MG63 (cell line): Measurements from ENCODE around the gene SAP30L. TPM values are rescaled to one million over a fixed set of nuclear protein-coding genes. Genes with fewer than 3 reads are reported as not detected.
A peak's percentile ranks its signal among the peaks of the same experiment; 100 is the strongest.

Experiments
- DNase-seq: peaks from one replicate; pipeline ENCODE4 v3.0.0-alpha.2; 2020
- H3K27me3 ChIP-seq: fragments of 250-450 bp; sonication (Bioruptor Pico); 2 replicates; pipeline ENCODE4 v1.5.1; 2020; ENCODE audit warnings: mild to moderate bottlenecking, moderate library complexity
- H3K36me3 ChIP-seq: fragments of 250-450 bp; sonication (Bioruptor Pico); 2 replicates; pipeline ENCODE4 v1.5.1; 2020; ENCODE audit warnings: mild to moderate bottlenecking, moderate library complexity
- H3K4me3 ChIP-seq: fragments of 250-450 bp; sonication (Bioruptor Pico); 2 replicates; pipeline ENCODE4 v1.5.1; 2020; ENCODE audit warnings: mild to moderate bottlenecking, moderate library complexity
- H3K9me3 ChIP-seq: fragments of 250-450 bp; sonication (Bioruptor Pico); 2 replicates; pipeline ENCODE4 v1.5.1; 2020; ENCODE audit warnings: mild to moderate bottlenecking, moderate library complexity
- total RNA-seq: library from RNA; depleted of rRNA; stranded (reverse); fragments of >200 nt; shearing (Covaris generic); gene quantifications from 2 replicates; pipeline ENCODE4 v1.2.3, GENCODE V29; 2014; ENCODE audit warnings: low replicate concordance

Gene SAP30L
- total RNA-seq, 1 experiment from 2014 or later: 39.2 TPM

DNA sequence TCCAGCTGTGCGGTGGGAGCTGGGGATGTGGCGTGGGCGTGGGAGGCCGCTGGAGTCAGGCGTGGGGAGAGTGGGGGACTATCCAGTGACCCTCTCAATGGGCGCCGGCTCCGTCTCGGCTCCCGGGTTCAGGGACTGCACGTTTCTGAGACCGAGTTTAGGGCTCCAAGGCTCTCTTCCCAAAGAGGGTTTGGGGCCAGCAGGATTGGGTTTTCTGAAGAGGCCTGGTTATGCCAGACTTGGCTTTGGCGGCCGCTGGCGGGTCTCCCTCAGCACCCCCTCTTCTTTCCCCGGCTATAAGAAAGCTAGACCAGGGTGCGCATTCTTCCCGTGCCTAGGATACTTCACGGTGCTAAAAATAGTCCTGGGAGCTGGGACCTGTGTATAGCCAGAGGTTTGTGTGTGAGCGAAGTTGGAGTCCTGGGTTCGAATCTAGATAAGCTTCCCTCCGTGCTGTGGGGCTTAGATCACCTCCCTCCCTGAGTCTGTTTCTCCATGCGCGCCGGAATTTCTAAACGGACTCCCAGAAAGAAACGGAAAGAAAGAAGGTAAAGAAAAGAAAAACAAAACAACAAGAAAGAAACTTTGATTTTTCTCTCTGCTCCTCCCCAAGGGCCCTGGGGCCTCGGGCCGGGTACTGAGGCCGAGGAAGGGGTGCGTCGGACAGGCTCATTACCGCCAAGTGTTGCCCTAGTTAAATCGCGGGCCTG lies 27.2 kb downstream of the SAP30L start:
- Histone ChIP-seq H3K27me3 (peaks cover 7% of the 10 kb centered on the region), H3K9me3 (no peaks in the 10 kb centered on the region; the same call in 1 of the 2 replicates), H3K36me3 (peaks cover 5% of the 10 kb centered on the region; the same call in 1 of the 2 replicates), H3K4me3 (no peak overlapping the region)
- DNase-seq: no peak

DNA sequence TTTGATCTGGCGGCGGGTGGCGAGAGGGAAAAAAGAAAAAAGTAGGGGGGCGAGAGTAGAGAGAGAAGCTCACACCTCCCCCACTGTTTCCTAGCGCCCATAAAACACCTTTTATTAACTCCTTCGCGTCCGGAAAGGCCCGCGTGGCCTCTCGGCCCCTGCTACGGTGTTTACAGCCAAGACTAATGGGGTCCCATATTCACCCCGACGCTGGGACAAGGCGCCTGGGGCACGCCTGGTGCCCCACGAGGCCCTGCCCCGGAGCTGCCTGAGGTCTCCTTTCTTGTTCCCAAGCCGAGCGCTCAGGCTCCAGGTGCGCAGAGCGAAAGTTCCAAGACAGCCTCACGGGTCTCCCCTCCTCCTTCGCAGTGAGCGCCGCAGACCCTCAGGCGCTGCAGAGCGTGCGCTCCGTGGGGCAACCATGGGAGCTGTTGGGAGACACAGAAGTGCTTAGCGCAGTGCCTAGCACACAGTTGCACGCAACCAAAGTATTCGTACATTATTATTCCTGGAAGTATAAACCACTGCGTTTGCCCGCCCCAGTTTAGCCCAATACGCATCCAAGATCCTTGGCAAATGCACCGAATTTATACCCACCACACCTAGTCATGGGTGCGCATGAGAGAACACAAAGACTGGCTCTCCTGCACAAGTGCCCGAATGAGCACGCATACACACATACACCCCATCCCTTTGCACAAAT lies 27.9 kb downstream of the SAP30L start:
- Histone ChIP-seq H3K9me3 (no peaks in the 10 kb centered on the region; the same call in 1 of the 2 replicates), H3K4me3 (no peak overlapping the region), H3K36me3 (peaks cover 5% of the 10 kb centered on the region; the same call in 1 of the 2 replicates), H3K27me3 (peaks cover 7% of the 10 kb centered on the region)
- DNase-seq: no peak

DNA sequence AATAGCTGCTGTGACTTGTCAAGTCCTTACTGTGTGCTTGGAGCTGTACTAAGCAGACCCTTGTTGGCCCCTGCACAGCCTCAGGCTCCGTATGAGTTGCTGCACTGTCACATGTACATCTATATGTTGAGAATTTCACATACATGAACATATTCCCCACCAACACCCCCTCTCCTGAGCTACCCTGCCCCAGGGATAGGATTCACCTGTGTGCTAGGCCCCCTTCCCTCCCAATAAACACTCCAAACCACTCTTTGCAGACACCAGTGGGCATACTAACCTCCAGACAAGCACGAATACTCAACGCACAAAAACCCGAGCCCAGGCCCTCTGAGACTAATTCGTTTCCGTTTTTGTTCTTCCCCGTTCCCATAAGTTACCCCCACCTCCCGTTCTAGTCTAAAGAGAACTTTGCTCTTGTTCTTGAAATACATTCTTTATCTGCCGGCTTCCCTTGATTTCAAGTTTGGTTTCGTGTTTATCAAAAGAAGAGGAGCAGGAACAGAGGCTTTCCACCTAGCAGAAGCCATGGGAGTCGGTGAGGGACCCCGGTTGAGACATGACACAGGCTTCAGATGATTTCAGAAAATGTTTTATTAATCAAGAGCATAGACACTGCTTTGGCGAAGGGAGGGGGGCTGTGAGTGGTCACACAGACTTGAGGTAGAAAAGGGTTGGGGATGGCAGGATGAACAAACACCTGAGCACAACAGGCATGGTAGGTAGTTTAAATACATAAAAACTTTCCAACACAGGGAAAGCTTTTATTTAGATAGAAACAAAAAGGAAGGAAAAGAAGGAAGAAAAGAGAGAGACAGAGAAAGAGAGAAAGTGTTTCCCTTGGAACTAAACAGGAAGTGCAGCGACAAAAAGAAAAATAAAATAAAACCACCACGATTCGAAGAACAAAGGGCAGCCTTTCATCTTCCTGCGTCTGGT lies 28.9 kb downstream of the SAP30L start:
- Histone ChIP-seq H3K4me3 (no peak overlapping the region), H3K9me3 (no peaks in the 10 kb centered on the region; the same call in 1 of the 2 replicates), H3K36me3 (peaks cover 5% of the 10 kb centered on the region; the same call in 1 of the 2 replicates), H3K27me3 (peaks cover 7% of the 10 kb centered on the region)
- no peak for DNase-seq

DNA sequence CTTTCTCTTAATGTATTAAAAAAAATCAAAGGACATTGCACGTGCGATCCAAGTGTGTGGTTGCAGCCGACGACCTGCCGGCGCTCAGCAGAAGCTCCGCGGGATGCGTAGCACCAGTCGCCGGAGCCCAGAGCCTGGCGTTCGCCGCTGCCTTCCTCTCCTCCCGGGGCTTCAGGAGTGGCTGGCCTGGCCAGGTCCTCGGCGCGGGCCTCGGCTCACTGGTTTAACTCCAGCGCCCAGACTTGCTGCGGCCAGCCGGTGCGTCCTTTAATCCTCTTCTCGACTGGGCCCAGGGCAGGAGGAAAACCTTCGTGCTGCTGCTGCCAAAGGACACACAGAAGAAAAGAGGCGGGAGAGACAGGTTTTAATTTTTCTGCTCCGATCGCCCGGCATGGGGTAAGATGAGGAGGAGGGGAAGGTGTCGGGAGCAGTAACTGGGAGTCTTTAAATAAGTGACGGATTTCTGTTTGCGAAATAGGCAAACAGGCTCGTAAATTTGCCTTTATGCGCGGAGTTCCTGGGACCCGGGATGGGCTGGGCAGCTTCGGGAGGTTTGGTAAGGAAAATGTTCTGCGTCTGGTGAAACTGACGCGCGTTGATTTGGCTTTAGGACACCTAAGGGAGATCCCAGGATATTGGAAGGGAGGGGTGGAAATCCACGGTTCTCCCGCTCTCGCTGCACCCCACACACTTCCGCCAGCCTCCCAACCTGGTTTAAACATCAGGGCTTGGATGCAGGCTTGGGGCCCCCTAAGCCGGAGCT lies 30.0 kb downstream of the SAP30L start:
- H3K36me3 ChIP-seq: peaks cover 5% of the 10 kb centered on the region; the same call in 1 of the 2 replicates

DNA sequence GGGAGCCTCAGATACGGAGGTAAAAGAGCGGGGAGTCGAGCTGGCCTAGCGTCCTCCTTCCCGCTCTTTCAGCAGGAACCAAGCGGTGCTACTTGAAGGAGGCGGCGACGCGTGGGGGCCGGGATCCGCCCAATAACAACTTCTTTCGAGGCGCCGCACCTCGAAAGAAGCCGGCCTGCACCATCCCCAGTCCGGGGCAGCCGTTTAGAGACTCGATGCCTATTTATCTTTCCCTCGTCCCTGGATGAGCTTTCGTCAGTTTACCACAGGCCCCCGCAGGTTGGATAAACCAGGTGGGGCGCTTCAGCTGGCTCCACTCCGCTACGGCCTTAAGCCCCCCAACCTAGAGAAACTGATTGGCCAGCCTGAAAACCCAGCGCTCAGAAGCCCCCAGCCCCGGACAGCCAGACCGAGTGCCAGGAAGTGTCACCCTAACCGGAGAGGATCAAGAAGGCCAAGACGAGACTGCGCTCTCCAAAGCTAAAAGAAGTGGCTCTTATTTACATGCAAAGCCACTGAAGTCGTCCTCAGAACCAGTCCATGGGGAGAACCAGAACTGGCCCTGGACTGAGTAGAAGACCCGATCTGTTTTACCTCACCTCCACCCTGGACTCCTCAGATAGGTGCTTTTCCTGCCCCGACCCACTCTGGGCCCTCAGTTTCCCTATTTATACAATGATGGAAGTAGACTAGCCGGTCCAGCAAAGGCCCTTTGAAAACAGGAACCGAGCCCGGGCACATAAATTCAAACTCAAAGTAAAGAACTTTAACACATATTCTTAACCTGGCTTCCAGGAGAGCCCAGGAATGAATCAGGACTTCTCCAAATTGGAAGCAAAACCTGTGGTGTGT lies 30.8 kb downstream of the SAP30L start:
- H3K36me3 ChIP-seq: peaks cover 5% of the 10 kb centered on the region; the same call in 1 of the 2 replicates
- no peaks in the 10 kb centered on the region for H3K27me3 ChIP-seq
- peak overlapping the region; percentile 65 for H3K4me3 ChIP-seq
- DNase-seq: peak; percentile 37
- no peaks in the 10 kb centered on the region; the same call in 1 of the 2 replicates for H3K9me3 ChIP-seq

More for the DNA sequence above, 30.0 kb downstream of the SAP30L start:
- Histone ChIP-seq H3K9me3 (no peaks in the 10 kb centered on the region; the same call in 1 of the 2 replicates), H3K4me3 (peak overlapping the region; percentile 65), H3K27me3 (peaks cover 3% of the 10 kb centered on the region)
- peak; percentile 26 for DNase-seq

DNA sequence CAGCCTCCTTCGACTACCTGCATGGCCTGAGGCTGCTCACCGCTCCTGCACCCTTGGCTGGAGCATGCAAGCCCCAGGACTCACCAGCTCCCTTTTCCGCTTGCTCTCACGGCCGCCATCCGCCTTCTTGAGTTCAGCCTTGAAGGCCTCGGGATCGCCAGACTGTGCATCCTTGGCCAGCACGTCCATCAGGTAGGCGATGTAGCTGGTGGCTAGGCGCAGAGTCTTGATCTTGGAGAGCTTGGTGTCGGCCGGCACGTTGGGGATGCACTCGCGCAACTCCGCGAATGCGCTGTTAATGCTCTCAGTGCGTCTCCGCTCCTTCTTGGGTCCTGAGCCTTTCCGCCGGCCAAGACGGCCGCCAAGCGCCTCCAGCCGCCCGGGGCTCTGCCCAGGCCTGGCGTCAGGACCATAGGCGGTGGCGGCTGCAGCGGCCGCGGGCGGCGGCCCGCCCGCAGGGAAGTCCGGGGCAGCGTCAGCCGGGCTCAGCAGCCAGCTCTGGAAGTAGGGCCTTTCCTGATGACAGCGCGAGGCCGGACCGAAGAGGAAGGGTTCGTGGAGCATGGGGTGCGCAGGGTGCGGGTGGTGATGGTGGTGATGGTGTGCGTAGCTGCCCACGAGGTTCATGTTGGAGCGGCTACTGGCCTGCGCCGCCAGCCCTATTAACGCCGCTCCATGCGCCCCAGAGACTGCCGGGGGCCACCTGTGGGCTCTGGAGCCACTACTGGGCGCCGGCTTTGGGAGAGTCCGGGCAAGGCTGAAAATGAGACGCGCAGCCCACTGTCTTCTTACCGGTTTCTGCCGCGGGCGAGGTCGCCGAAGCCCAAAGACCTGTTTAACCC lies 31.8 kb downstream of the SAP30L start:
- H3K4me3 ChIP-seq: peak overlapping the region; percentile 65
- no peaks in the 10 kb centered on the region; the same call in 1 of the 2 replicates for H3K9me3 ChIP-seq
- no peaks in the 10 kb centered on the region for H3K27me3 ChIP-seq
- peak; percentile 72 for DNase-seq
- peaks cover 5% of the 10 kb centered on the region; the same call in 1 of the 2 replicates for H3K36me3 ChIP-seq

DNA sequence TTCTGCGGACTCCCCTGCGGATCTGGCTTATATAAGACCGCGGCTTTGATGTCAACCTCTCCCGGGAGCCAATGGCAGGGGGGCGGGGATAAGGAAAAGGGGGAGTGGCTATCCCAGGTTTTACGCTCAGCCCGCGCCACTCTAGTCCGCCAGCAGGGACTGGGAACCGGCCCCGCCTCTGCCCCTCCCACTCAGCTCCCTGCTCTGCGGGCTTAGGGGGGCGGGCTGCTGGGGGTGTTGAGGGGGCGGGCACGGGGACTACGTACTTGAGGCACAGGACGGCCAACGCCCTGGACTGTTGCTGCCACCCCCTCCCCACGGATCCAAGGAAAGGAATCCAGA lies 32.4 kb downstream of the SAP30L start, which contains the start of gene HAND1:
TSS of gene HAND1 (minus strand) at position 4 of the 342 bp plus-strand sequence. CDS start 219 bp downstream, outside the sequence.
- peak within 1 kb of the TSS; percentile 65 for H3K4me3 ChIP-seq
- DNase-seq: peak; percentile 89
- peaks cover 5% of the 10 kb centered on the region; the same call in 1 of the 2 replicates for H3K36me3 ChIP-seq
- no peaks in the 10 kb centered on the region; the same call in 1 of the 2 replicates for H3K9me3 ChIP-seq
- no peaks in the 10 kb centered on the region for H3K27me3 ChIP-seq

DNA sequence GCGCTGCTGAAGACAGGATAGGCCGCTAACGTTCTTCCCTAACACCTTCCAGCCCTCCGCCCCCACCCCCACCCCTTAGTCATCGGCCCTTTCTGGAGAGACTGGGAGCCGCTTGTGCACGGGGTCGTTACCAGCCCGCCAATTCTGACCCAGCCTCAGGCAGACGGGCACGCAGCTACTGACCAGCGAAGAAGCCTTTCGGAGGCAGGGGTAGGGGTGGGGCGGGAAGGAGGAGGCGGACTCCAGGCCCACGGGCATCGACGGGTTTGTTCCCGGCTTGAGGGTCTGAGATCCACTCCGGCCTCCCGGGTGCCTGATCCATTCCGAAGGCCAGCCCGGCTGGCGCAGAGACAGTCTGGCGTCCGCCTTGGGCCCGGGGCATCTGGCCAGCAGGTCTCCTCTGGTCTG lies 33.0 kb downstream of the SAP30L start:
- H3K27me3 ChIP-seq: 0 out of 2 replicates have a peak, but pooled peaks cover 1% of the 10 kb centered on the region
- no peak for DNase-seq
- H3K9me3 ChIP-seq: no peaks in the 10 kb centered on the region; the same call in 1 of the 2 replicates
- H3K36me3 ChIP-seq: peaks cover 5% of the 10 kb centered on the region; the same call in 1 of the 2 replicates
- H3K4me3 ChIP-seq: no peak overlapping the region; the same call in 1 of the 2 replicates

DNA sequence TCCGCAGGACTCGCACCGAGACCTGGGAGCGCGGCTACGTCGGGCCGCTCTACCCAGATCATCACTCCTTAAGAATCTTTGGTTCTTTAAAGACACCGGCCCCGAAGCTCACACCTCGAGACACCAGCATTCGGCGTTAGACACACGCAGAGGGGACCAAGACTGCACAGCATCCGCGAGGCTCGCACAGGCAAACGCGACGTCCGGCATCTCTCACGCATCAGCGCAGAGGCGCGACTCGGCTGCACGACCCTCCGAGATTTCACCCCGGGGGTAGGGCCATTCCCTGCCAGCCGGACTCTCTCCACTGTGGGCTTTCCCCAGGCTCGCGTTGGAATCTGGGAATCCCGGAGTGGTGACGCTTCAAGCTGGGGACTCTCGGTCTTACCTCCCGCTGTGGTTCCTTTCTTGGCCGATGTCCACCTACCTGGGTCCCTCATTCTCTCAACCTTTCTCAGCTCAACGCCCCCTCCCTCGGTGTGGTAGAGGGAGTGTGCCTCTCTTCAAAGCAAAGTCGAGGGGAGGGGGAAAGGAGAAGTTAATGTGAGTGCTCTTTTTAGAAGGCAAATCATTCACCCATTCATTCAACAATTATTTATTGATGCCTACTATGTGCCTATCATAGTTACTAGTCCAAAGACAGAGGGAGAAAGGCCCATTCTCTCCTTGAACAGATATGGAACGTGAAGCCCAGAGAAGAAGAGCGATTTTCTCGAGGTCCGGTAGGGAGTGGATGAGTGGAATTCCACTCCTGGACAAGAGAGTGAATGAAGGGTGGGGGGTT lies 33.6 kb downstream of the SAP30L start:
- Histone ChIP-seq H3K4me3 (no peak overlapping the region), H3K27me3 (peaks cover 7% of the 10 kb centered on the region; the same call in 1 of the 2 replicates), H3K36me3 (peaks cover 5% of the 10 kb centered on the region; the same call in 1 of the 2 replicates), H3K9me3 (no peaks in the 10 kb centered on the region; the same call in 1 of the 2 replicates)
- no peak for DNase-seq

DNA sequence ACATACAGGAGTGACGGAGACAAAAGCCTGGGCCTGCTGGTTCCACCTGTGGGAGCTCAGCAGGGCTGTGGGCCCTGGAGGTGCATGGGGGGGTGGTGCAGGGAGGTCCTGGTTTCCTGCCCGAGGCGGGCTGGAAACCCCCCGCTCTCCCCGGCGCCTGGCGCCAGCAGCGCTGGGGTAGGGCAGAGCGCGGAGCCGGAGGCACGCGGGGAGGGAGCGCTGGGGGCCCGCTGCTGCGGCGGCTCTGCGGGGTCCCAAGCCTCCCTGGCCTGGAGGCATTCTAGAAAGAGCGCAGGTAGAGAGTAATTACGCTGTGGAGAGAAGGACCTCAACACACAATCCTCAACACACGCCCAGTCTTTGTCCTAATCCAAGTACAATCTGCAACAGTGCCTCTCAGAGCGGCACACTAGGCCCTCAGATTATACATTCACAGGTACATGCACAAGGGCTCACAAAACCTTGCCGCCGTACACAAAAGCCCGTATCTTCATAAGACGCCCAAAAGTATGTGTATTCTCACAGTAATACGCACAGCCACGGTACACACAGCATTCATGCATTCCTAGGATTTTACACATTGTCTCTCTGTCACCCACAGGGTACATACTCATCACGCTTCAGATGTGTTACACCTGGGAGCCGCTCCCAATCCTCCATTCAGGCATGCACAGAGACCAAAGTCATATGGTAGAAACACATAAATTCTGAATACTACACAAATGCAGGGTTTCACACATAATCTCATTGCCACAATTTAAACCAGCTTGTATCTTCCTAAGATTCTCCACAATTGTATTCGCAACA lies 34.4 kb downstream of the SAP30L start:
- peaks cover 1% of the 10 kb centered on the region; the same call in 1 of the 2 replicates for H3K36me3 ChIP-seq
- no peak for DNase-seq
- H3K27me3 ChIP-seq: peaks cover 14% of the 10 kb centered on the region; the same call in 1 of the 2 replicates
- no peaks in the 10 kb centered on the region for H3K9me3 ChIP-seq
- H3K4me3 ChIP-seq: no peak overlapping the region

DNA sequence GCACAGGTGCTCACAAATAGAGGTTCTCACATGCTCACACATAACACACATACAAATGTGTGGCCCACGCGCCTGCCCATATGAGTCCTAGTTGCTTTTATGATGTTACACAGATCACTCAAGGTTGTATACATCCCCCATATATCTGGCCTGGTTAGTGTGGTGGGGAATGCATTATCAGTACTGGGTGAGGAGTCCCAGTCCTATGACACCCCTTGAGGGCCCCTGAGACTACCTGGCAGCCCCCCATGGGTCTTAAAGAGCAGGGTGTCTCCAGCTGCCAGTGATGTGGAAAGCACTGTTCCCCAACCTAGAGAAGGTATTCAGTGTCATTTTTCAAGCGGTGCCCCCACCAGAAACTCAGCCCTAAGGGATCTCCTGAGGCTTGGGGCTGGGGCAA lies 35.0 kb downstream of the SAP30L start:
- H3K27me3 ChIP-seq: peaks cover 19% of the 10 kb centered on the region
- DNase-seq: no peak
- no peaks in the 10 kb centered on the region for H3K36me3 ChIP-seq
- H3K4me3 ChIP-seq: no peak overlapping the region
- no peaks in the 10 kb centered on the region for H3K9me3 ChIP-seq

DNA sequence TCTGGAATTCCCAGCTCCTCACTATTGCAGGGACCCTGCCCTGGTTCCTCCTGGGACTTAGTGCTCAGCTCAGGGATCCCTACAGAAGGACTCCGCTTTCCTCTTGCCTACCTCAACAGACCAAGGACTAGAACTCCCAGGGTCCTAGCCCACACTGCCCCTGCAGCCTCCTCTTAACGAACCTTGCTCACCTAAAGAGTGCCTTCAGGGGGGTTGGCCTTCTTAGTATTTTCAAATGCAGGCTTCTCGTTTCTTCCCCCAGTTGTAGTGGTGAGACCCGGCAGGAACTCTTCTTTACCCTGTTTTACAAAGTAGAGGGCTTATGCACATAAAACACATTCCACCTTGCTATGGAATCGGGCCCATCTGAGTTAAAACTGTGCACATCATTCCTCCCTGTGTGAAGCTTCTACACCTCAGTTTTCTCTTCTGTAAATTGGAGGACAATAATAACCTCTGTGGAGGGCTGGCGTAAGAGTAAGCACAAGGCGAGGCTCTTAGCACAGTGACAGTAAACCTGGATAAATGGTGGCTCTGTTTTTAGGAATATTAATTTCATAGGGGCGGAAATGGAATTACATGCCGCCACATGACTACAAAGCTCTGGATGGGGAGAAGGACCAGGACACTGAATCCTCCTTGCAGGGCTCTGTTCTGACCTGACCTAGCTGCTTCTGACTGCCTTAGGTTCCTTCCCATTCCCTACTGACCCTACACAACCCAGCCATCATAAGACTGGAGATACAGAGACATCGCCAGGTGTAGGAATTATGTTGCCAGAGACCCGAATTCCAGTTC lies 36.0 kb downstream of the SAP30L start:
- Histone ChIP-seq H3K9me3 (no peaks in the 10 kb centered on the region), H3K4me3 (no peak overlapping the region), H3K27me3 (peaks cover 28% of the 10 kb centered on the region), H3K36me3 (no peaks in the 10 kb centered on the region)
- no peak for DNase-seq
